ENCODE results near the gene RANBP2.
"Not testable (repeated sequence)": the region's sequence is repeated elsewhere in the genome, so short reads cannot be mapped to it uniquely, and the experiment has no call there.

GRCh38 chr2:108690001-108690400 is 29.3 kb upstream of the RANBP2 start:
- TF ChIP-seq POLR2A (IDR thresholded peaks at IDR 0.05; ENCODE audit: low read length); GATA1 (IDR thresholded peaks at IDR 0.05; ENCODE audit: low read depth, low read length): not testable (repeated sequence)

Data from erythroblast (primary cell).